ENCODE data around the gene TMEM107. TPM values are rescaled to one million over a fixed set of nuclear protein-coding genes. Genes with fewer than 3 reads are reported as not detected.

TMEM107 gene
- polyA plus RNA-seq, 4 donors, result 0.89 to 14.9 (median 7.4) TPM

GRCh38 chr17:8138672-8139371, 37.4 kb downstream of the TMEM107 start:
- Histone ChIP-seq H3K4me3 (ENCODE audit: low read depth in 1 of 3, low read length in 3 of 3) (peak overlapping the region; percentile 23 to 62 (median 35)), H3K27ac (ENCODE audit: low read depth in 1 of 3, low read length in 2 of 3) (peak overlapping the region; percentile 84 to 98 (median 97)), H3K36me3 (ENCODE audit: control insufficient read depth in 3 of 3, insufficient read depth in 2 of 3, low read depth in 1 of 3, low read length in 3 of 3) (peaks cover 9 to 42% (median 18%) of the 10 kb centered on the region in 3 donors), H3K4me1 (ENCODE audit: control insufficient read depth in 3 of 3, insufficient read depth in 2 of 3, low read depth in 1 of 3, low read length in 2 of 3) (peaks cover 0 to 16% (median 2%) of the 10 kb centered on the region in 3 donors), H3K27me3 (ENCODE audit: control insufficient read depth in 3 of 3, insufficient read depth in 3 of 3, low read length in 3 of 3) (no peaks in the 10 kb centered on the region), H3K9me3 (ENCODE audit: control insufficient read depth in 2 of 2, insufficient read depth in 1 of 2, low read depth in 1 of 2, low read length in 1 of 2) (no peaks in the 10 kb centered on the region)
- peak; percentile 95 to 98 for DNase-seq
- WGBS, 3 donors, result 0 to 1% (median 0%) methylated on average over 46 of the region's 46 CpGs
- FAIRE-seq, result no peak

GRCh38 chr17:8138374-8138671, 37.9 kb downstream of the TMEM107 start:
- FAIRE-seq, result no peak

GRCh38 chr17:8137645-8138373, 38.4 kb downstream of the TMEM107 start:
- FAIRE-seq (no peak), DNase-seq (no peak)
- H3K4me3 ChIP-seq (ENCODE audit: low read depth in 1 of 3, low read length in 3 of 3), result peak overlapping the region in 1 of 3 donors; percentile 26
- peaks cover 3 to 32% (median 13%) of the 10 kb centered on the region in 3 donors for H3K36me3 ChIP-seq (ENCODE audit: control insufficient read depth in 3 of 3, insufficient read depth in 2 of 3, low read depth in 1 of 3, low read length in 3 of 3)
- peak overlapping the region in 2 of 3 donors; percentile 97 to 98 for H3K27ac ChIP-seq (ENCODE audit: low read depth in 1 of 3, low read length in 2 of 3)
- no peaks in the 10 kb centered on the region for H3K27me3 ChIP-seq (ENCODE audit: control insufficient read depth in 3 of 3, insufficient read depth in 3 of 3, low read length in 3 of 3)
- H3K9me3 ChIP-seq (ENCODE audit: control insufficient read depth in 2 of 2, insufficient read depth in 1 of 2, low read depth in 1 of 2, low read length in 1 of 2), result no peaks in the 10 kb centered on the region
- WGBS, 3 donors, result 15 to 22% (median 18%) methylated on average over 21 of the region's 21 CpGs
- H3K4me1 ChIP-seq (ENCODE audit: control insufficient read depth in 3 of 3, insufficient read depth in 2 of 3, low read depth in 1 of 3, low read length in 2 of 3), result peaks cover 0 to 16% (median 2%) of the 10 kb centered on the region in 3 donors

More at GRCh38 chr17:8138374-8138671, 37.9 kb downstream of the TMEM107 start:
- Histone ChIP-seq H3K9me3 (ENCODE audit: control insufficient read depth in 2 of 2, insufficient read depth in 1 of 2, low read depth in 1 of 2, low read length in 1 of 2) (no peaks in the 10 kb centered on the region), H3K27ac (ENCODE audit: low read depth in 1 of 3, low read length in 2 of 3) (peak overlapping the region in 2 of 3 donors; percentile 97 to 98), H3K4me3 (ENCODE audit: low read depth in 1 of 3, low read length in 3 of 3) (peak overlapping the region in 1 of 3 donors; percentile 26), H3K4me1 (ENCODE audit: control insufficient read depth in 3 of 3, insufficient read depth in 2 of 3, low read depth in 1 of 3, low read length in 2 of 3) (peaks cover 0 to 16% (median 2%) of the 10 kb centered on the region in 3 donors), H3K36me3 (ENCODE audit: control insufficient read depth in 3 of 3, insufficient read depth in 2 of 3, low read depth in 1 of 3, low read length in 3 of 3) (peaks cover 5 to 37% (median 14%) of the 10 kb centered on the region in 3 donors), H3K27me3 (ENCODE audit: control insufficient read depth in 3 of 3, insufficient read depth in 3 of 3, low read length in 3 of 3) (no peaks in the 10 kb centered on the region)
- no peak for DNase-seq
- WGBS, 3 donors, result 1% methylated on average over 7 of the region's 7 CpGs

- FAIRE-seq (no peak), DNase-seq (no peak)
- 42 to 69% (median 53%) methylated on average over 4 of the region's 4 CpGs for WGBS, 3 donors
These were observed 42.2 kb downstream of the TMEM107 start for GRCh38 chr17:8133941-8134340.

GRCh38 chr17:8133399-8133798, 42.8 kb downstream of the TMEM107 start:
- H3K36me3 ChIP-seq (ENCODE audit: control insufficient read depth in 3 of 3, insufficient read depth in 2 of 3, low read depth in 1 of 3, low read length in 3 of 3), result no peaks in the 10 kb centered on the region
- H3K27me3 ChIP-seq (ENCODE audit: control insufficient read depth in 3 of 3, insufficient read depth in 3 of 3, low read length in 3 of 3), result peaks cover 0 to 21% (median 0%) of the 10 kb centered on the region in 3 donors
- 73 to 84% (median 79%) methylated on average over 12 of the region's 12 CpGs for WGBS, 3 donors
- H3K27ac ChIP-seq (ENCODE audit: low read depth in 1 of 3, low read length in 2 of 3), result no peak overlapping the region
- DNase-seq, result no peak
- no peak overlapping the region for H3K4me3 ChIP-seq (ENCODE audit: low read depth in 1 of 3, low read length in 3 of 3)
- no peaks in the 10 kb centered on the region for H3K9me3 ChIP-seq (ENCODE audit: control insufficient read depth in 2 of 2, insufficient read depth in 1 of 2, low read depth in 1 of 2, low read length in 1 of 2)
- peaks cover 0 to 9% (median 0%) of the 10 kb centered on the region in 3 donors for H3K4me1 ChIP-seq (ENCODE audit: control insufficient read depth in 3 of 3, insufficient read depth in 2 of 3, low read depth in 1 of 3, low read length in 2 of 3)
- FAIRE-seq, result no peak

More at GRCh38 chr17:8133941-8134340, 42.2 kb downstream of the TMEM107 start:
- no peaks in the 10 kb centered on the region for H3K9me3 ChIP-seq (ENCODE audit: control insufficient read depth in 2 of 2, insufficient read depth in 1 of 2, low read depth in 1 of 2, low read length in 1 of 2)
- peaks cover 0 to 9% (median under 1%) of the 10 kb centered on the region in 3 donors for H3K4me1 ChIP-seq (ENCODE audit: control insufficient read depth in 3 of 3, insufficient read depth in 2 of 3, low read depth in 1 of 3, low read length in 2 of 3)
- no peaks in the 10 kb centered on the region for H3K36me3 ChIP-seq (ENCODE audit: control insufficient read depth in 3 of 3, insufficient read depth in 2 of 3, low read depth in 1 of 3, low read length in 3 of 3)
- no peak overlapping the region for H3K27ac ChIP-seq (ENCODE audit: low read depth in 1 of 3, low read length in 2 of 3)
- peaks cover 0 to 16% (median 0%) of the 10 kb centered on the region in 3 donors for H3K27me3 ChIP-seq (ENCODE audit: control insufficient read depth in 3 of 3, insufficient read depth in 3 of 3, low read length in 3 of 3)
- no peak overlapping the region for H3K4me3 ChIP-seq (ENCODE audit: low read depth in 1 of 3, low read length in 3 of 3)

- Histone ChIP-seq H3K4me1 (ENCODE audit: control insufficient read depth in 3 of 3, insufficient read depth in 2 of 3, low read depth in 1 of 3, low read length in 2 of 3) (peaks cover 0 to 7% (median 0%) of the 10 kb centered on the region in 3 donors), H3K36me3 (ENCODE audit: control insufficient read depth in 3 of 3, insufficient read depth in 2 of 3, low read depth in 1 of 3, low read length in 3 of 3) (no peaks in the 10 kb centered on the region), H3K27ac (ENCODE audit: low read depth in 1 of 3, low read length in 2 of 3) (no peak overlapping the region), H3K4me3 (ENCODE audit: low read depth in 1 of 3, low read length in 3 of 3) (no peak overlapping the region), H3K9me3 (ENCODE audit: control insufficient read depth in 2 of 2, insufficient read depth in 1 of 2, low read depth in 1 of 2, low read length in 1 of 2) (no peaks in the 10 kb centered on the region), H3K27me3 (ENCODE audit: control insufficient read depth in 3 of 3, insufficient read depth in 3 of 3, low read length in 3 of 3) (peaks cover 0 to 28% (median 0%) of the 10 kb centered on the region in 3 donors)
- FAIRE-seq, result no peak
- WGBS, 3 donors, result 49 to 68% (median 61%) methylated on average over 3 of the region's 3 CpGs
- DNase-seq, result no peak
These were observed 44.2 kb downstream of the TMEM107 start for GRCh38 chr17:8131844-8132441.

GRCh38 chr17:8128125-8128784, 47.9 kb downstream of the TMEM107 start:
- no peak for DNase-seq
- 64 to 75% (median 68%) methylated on average over 14 of the region's 14 CpGs for WGBS, 3 donors
- peaks cover 6 to 35% (median 7%) of the 10 kb centered on the region in 3 donors for H3K4me1 ChIP-seq (ENCODE audit: control insufficient read depth in 3 of 3, insufficient read depth in 2 of 3, low read depth in 1 of 3, low read length in 2 of 3)
- peaks cover 0 to 53% (median 3%) of the 10 kb centered on the region in 3 donors for H3K27me3 ChIP-seq (ENCODE audit: control insufficient read depth in 3 of 3, insufficient read depth in 3 of 3, low read length in 3 of 3)
- no peak overlapping the region for H3K27ac ChIP-seq (ENCODE audit: low read depth in 1 of 3, low read length in 2 of 3)
- no peaks in the 10 kb centered on the region for H3K9me3 ChIP-seq (ENCODE audit: control insufficient read depth in 2 of 2, insufficient read depth in 1 of 2, low read depth in 1 of 2, low read length in 1 of 2)
- no peak overlapping the region for H3K4me3 ChIP-seq (ENCODE audit: low read depth in 1 of 3, low read length in 3 of 3)
- no peaks in the 10 kb centered on the region for H3K36me3 ChIP-seq (ENCODE audit: control insufficient read depth in 3 of 3, insufficient read depth in 2 of 3, low read depth in 1 of 3, low read length in 3 of 3)
- no peak for FAIRE-seq
